Iris pigment epithelial cell (primary cell): Measurements from ENCODE around the gene PRRT1B.
"Not testable (repeated sequence)": the region's sequence is repeated elsewhere in the genome, so short reads cannot be mapped to it uniquely, and the experiment has no call there.

Experiments
- DNase-seq: peaks from one replicate; pipeline ENCODE4 v3.0.0-alpha.2; 2011; ENCODE audit warnings: low read depth

Gene PRRT1B

GRCh38 chr9:131522257-131523085 is 22.9 kb upstream of the PRRT1B start:
- DNase-seq: no peak

- no peak for DNase-seq
These were observed 22.3 kb upstream of the PRRT1B start for GRCh38 chr9:131523086-131523388.

GRCh38 chr9:131523451-131524435 is 21.6 kb upstream of the PRRT1B start:
- DNase-seq: no peak

- peak; percentile 75 for DNase-seq
These were observed 20.5 kb upstream of the PRRT1B start for GRCh38 chr9:131524665-131525315.

GRCh38 chr9:131525643-131526565 is 19.4 kb upstream of the PRRT1B start:
- DNase-seq: no peak

DNA sequence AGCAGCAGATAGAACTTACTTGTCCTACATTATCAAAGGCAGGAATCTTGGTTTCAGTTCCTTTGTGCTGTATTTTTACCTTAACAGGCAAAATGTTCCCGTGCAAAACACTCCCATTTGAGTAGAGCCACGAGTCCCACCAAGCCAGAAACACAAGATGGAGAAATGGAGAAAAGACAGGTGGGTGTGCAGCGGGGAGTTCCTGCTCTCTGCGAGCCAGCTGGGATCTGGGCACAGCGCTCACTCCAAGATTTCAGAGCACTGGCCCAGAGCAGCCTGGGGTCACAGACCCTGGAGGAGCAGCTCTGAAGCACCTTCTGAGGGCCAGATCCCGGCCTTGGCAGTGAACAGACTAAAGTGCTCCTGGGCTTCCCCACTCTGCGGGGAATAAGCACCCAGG is 17.1 kb upstream of the PRRT1B start:
- no peak for DNase-seq

- no peak for DNase-seq
These were observed 16.3 kb upstream of the PRRT1B start for GRCh38 chr9:131528886-131529505.

DNA sequence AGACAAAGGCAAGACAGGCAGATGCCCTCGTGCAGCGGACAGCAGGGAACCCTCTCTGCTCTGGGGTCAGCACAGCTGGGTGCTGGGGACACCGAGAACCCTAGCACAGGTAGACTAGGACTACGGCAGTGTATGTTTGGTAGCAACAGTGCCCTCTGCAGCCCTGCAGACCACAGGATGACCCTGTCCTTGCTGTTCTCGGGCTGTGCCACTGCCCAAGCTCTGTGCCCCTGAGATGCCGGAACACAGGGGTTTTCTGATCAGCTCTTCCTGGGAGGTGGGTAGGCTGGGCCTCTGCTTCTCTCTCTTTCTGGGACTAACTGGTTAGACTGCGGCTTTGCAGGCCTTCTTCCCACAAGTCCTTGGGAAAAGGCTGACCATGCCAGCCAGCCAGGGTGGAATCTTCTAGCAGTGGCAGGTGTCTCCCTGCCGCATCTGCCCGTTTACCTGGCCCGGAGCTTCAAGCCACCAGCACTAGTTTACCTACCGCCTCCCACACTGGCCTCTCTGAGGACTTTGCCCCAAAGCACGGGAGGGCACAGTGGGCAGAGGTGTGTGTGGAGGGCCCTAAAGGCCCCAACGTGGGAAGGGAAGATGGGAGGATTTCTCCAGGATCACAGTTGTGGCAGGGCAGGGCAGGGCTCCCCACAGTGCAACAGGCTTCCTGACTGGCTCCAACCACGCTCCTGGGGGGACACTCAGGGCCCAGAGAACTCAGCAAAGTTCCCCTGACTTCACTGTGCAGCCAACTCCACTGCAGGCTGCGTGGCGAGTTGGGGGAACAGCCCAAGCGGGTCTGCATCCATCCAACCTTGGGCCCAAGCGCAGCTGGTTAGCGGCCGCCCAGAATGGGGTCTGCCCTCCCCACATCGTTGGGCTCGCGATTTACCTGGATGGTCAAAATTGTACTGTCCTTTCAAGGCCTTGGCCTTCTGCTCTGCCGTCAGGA is 15.5 kb upstream of the PRRT1B start:
- no peak for DNase-seq

GRCh38 chr9:131530546-131530919 is 14.8 kb upstream of the PRRT1B start:
- peak; percentile 27 for DNase-seq

DNA sequence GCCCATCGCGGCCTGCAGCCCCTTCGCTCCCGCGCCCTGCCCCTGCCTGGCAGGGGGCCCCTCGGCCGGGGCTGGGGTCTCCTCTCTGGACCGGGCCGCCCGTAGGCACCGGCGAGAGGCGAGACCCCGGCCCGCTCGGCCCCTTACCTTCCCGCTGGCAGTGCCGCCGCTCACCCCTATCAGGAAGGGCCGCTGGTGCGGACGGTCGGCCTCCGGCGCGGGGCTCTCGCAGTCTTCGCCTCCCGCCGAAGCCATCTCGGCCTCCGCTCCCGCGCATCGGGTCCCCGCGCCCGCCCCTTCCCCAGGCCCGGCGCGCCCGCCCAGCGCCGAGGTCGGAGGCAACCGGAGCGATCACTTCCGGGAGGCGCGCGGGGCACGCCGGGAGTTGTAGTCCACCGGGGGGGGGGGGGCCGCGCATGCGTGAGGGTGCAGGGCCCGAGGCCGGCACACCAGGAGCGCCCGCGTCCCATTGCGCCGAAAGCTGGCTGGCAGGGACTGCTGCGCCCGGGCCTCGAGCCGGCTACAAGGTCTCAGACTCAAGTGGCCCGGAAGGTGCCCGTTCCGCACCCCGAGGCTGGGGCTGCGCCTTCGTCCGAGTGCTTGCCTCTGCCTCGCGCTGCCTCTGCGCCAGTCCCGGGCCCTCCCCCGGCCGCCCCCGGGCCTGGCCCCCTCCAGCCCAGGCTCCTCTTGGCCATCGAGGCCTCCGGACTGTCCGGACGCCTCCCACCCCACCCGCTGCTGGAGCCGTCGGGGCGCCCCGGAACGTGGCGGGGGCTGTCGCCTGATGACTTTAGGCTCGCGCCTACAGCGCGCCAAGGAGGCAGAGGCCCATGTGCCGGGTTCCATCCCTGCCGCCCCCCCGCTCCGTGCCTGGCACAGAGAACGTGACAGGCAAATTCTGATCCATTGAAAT is 14.1 kb upstream of the PRRT1B start, which contains the start of gene UCK1:
UCK1 (minus strand) TSS at position 344 of the 913 bp plus-strand sequence; CDS start at position 255, 89 bp downstream.
- DNase-seq: peak; percentile 72

GRCh38 chr9:131534721-131535237 is 10.5 kb upstream of the PRRT1B start:
- no peak for DNase-seq

- no peak for DNase-seq
These were observed 7.4 kb upstream of the PRRT1B start for GRCh38 chr9:131537946-131538345.

GRCh38 chr9:131539223-131539923 is 6.0 kb upstream of the PRRT1B start:
- no peak for DNase-seq

DNA sequence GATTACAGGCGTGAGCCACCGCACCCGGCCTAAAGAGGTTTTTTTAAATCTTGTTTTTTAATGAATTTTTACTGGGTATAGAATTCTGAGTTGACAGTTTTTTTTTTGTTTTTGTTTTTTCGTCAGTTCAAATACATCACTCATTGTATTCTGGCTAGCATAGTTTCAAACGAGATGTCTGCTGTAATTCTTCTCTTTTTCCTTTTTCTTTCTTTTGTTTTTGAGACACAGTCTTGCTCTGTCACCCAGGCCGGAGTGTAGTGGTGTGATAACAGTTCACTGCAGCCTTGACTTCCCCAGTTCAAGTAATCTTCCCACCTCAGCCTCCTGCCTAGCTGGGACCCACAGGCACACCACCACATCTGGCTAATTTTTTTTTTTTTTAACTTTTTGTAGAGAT is 2.2 kb upstream of the PRRT1B start:
- no peak for DNase-seq

- DNase-seq: no peak
These were observed 538 bp downstream of the PRRT1B start for GRCh38 chr9:131545786-131546335.

DNA sequence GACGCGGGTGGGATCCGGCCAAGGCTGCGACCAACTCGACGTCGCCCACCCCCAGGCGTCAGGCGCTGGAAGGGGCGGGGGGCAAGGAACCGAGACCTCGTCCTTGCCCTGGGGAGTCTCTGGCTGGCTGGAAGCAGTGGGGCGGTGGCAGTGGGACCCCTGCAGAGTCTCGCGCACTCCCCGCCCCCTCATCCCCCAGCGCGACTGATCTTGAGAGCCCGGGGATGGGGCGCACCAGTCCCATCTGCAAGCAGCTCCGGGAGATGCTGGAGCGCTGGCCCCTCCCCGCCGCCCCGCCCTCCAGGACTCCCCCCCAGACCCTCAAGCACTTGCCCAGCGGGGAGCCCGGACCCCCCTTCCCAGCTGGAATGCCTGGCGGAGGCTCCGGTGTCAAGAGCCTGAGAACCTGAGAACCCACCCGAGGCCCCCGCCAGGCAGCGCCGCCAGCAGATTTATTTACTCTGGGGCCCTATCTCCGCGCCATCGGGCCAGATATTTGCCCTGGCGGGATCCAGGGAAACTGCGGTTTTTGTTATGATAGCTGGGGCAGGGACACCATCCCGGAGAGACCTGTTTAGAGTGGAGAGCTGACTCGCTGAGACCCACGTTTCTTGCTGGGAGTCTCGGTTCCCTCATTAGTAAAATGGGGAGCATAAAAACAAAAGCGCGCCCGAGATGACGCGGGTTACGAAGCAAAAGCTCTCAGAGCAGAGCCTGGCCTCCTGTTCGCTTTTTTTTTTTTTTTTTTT is 1.2 kb downstream of the PRRT1B start:
- peak; percentile 22 for DNase-seq

DNA sequence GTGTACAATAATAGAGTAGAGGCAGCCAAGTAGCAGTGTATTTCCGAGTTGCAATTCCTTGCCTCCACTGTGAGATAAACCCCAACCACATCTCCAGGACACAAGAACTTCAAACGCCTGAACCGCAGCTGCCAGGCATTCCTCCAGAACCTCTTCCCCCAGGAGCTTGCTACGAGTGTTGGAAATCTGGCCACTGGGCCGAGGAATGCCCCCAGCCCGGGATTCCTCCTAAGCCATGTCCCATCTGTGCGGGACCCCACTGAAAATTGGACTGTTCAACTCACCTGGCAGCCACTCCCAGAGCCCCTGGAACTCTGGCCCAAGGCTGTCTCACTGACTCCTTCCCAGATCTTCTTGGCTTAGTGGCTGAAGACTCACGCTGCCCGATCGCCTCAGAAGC is 3.9 kb downstream of the PRRT1B start:
- DNase-seq: not testable (repeated sequence)
